Naive thymus-derived CD4-positive, alpha-beta T cell (primary cell): ENCODE data around the gene CCDC66. TPM values are rescaled to one million over a fixed set of nuclear protein-coding genes. Genes with fewer than 3 reads are reported as not detected.
"Not testable (repeated sequence)": the region's sequence is repeated elsewhere in the genome, so short reads cannot be mapped to it uniquely, and the experiment has no call there.

ENCODE experiments used
- ATAC-seq: fragments of 150-1000 bp; cut with Tn5 transposase; 2 replicates; pipeline ENCODE4 v1.10.0; 2021; ENCODE audit warnings: mild to moderate bottlenecking, moderate library complexity
- CTCF ChIA-PET: fragments of 350-600 bp; sonication (Branson Sonifier 250); formaldehyde crosslinking; loops from one replicate; lab custom pipeline; 2021; ENCODE audit warnings: antibody characterized with exemption; lab: Charles Lee
- POLR2A ChIA-PET: fragments of 350-600 bp; sonication (Branson Sonifier 250); formaldehyde crosslinking; loops from one replicate; lab custom pipeline; 2021; ENCODE audit warnings: antibody characterized with exemption, inconsistent platforms; lab: Charles Lee
- DNase-seq, 9 donors: peaks; one replicate each; pipeline versions ENCODE4 v3.0.0 to v3.0.0-alpha.2; 2020 to 2022; ENCODE audit warnings: mixed read lengths in 1 of 9
- H3K27ac ChIP-seq: one replicate; pipeline ENCODE4 v1.7.0; 2013; ENCODE audit warnings: mild to moderate bottlenecking, low read depth, low read length, moderate library complexity
- H3K27me3 ChIP-seq, 2 donors: one replicate each; pipeline ENCODE4 v1.7.0; 2013; ENCODE audit warnings: low read length in 2 of 2, mild to moderate bottlenecking in 2 of 2, moderate library complexity in 2 of 2; ENCODE audit not compliant: control insufficient read depth in 2 of 2, insufficient read depth in 2 of 2
- H3K36me3 ChIP-seq, 3 experiments: 1 replicate in 2 of 3; 2 replicates in 1 of 3; pipeline ENCODE4 v1.7.0; 2013; ENCODE audit warnings: low read length in 3 of 3, mild to moderate bottlenecking in 3 of 3, moderate library complexity in 1 of 3; ENCODE audit not compliant: insufficient read depth in 3 of 3, control insufficient read depth in 2 of 3
- H3K4me1 ChIP-seq, 2 donors: one replicate each; pipeline ENCODE4 v1.7.0; 2013; ENCODE audit warnings: low read length in 2 of 2, mild to moderate bottlenecking in 2 of 2, moderate library complexity in 1 of 2; ENCODE audit not compliant: control insufficient read depth in 2 of 2, insufficient read depth in 2 of 2
- H3K4me3 ChIP-seq: 2 replicates; pipeline ENCODE4 v1.7.0; 2013; ENCODE audit warnings: mild to moderate bottlenecking, low read length
- H3K9me3 ChIP-seq, 3 experiments: 1 replicate in 2 of 3; 2 replicates in 1 of 3; pipeline ENCODE4 v1.7.0; 2013; ENCODE audit warnings: low read length in 3 of 3; ENCODE audit not compliant: control insufficient read depth in 2 of 3
- H3K27ac Mint-ChIP-seq, 9 donors: one replicate each; pipeline ENCODE4 v1.8.0; 2020 to 2022; ENCODE audit warnings: mixed read lengths in 9 of 9, mild to moderate bottlenecking in 8 of 9, moderate library complexity in 5 of 9, inconsistent platforms in 2 of 9
- H3K27me3 Mint-ChIP-seq, 5 donors: one replicate each; pipeline ENCODE4 v1.8.0; 2021 to 2022; ENCODE audit warnings: mixed read lengths in 5 of 5, mild to moderate bottlenecking in 1 of 5
- H3K36me3 Mint-ChIP-seq, 5 donors: one replicate each; pipeline ENCODE4 v1.8.0; 2020 to 2022; ENCODE audit warnings: mixed read lengths in 5 of 5, mild to moderate bottlenecking in 3 of 5, inconsistent platforms in 1 of 5
- H3K4me1 Mint-ChIP-seq, 7 donors: one replicate each; pipeline ENCODE4 v1.8.0; 2020 to 2022; ENCODE audit warnings: mixed read lengths in 7 of 7, mild to moderate bottlenecking in 3 of 7, inconsistent platforms in 1 of 7
- H3K4me3 Mint-ChIP-seq, 10 donors: one replicate each; pipeline ENCODE4 v1.8.0; 2020 to 2022; ENCODE audit warnings: mild to moderate bottlenecking in 10 of 10, mixed read lengths in 10 of 10, moderate library complexity in 6 of 10, inconsistent platforms in 2 of 10
- H3K9me3 Mint-ChIP-seq, 11 donors: one replicate each; pipeline ENCODE4 v1.8.0; 2020 to 2022; ENCODE audit warnings: mixed read lengths in 11 of 11, mild to moderate bottlenecking in 4 of 11, inconsistent platforms in 1 of 11, moderate library complexity in 1 of 11
- intact Hi-C, 2 donors: fragments of 100-400 bp; cut with micrococcal nuclease; formaldehyde crosslinking; loops; one replicate each; pipeline ENCODE4 v1.15.1; 2023
- polyA plus RNA-seq, 2 donors: library from polyadenylated mRNA; unstranded; fragments of 300-500 nt; fragmentation: Illumina TruSeq; gene quantifications; one replicate each; pipeline ENCODE4 v1.2.3, GENCODE V29; 2021
- total RNA-seq, 6 experiments: library from RNA in 5 of 6; stranded (reverse) in 5 of 6; gene quantifications; 1 replicate in 5 of 6; 2 replicates in 1 of 6; pipeline ENCODE4 v1.2.3 and lab custom pipeline; 2021 to 2026

Gene CCDC66
- total and polyA plus RNA-seq, 7 experiments from 2014 or later: 20.9 to 115 (median 66.6) TPM

DNA sequence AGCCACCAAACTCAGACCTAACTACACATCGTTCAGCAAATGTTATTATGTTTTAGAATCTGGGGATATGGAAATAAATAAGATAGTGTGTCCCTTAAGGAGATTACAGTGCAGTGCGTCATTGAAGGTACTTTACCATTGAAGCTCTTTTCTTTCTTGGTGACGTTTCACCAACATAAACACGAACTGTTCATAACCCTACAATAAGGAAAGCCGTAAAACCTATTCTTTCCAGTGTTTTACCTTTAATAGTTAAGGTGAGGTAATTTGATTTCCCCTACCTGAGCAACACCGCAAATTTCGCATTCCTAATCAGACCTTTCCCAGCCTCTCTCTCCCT, 826 bp downstream of the CCDC66 start:
- peak overlapping the region; percentile 99 for H3K27ac ChIP-seq
- Mint-ChIP-seq H3K27ac (peak overlapping the region; percentile 93 to 100 (median 98)), H3K4me3 (peak overlapping the region; percentile 91 to 100 (median 98)), H3K4me1 (peaks cover 12 to 52% (median 39%) of the 10 kb centered on the region in 7 donors), H3K27me3 (peaks cover 0 to 20% (median 0%) of the 10 kb centered on the region in 5 donors), H3K36me3 (peaks cover 10 to 18% (median 12%) of the 10 kb centered on the region in 5 donors), H3K9me3 (peaks cover 0 to 5% (median 0%) of the 10 kb centered on the region in 11 donors)
- peak overlapping the region; percentile 96 for H3K4me3 ChIP-seq
- ATAC-seq (peak; percentile 24), DNase-seq (no peak)
- no peaks in the 10 kb centered on the region for H3K9me3 ChIP-seq
- ChIA-PET CTCF (interaction anchor here (1.5 to 2.6 kb wide), 2 partner anchors 66 to 242 kb away, joined by 3 to 8 read pairs; no protein-coding TSS in a partner anchor), POLR2A (interaction anchor here (1.0 to 3.3 kb wide), 6 partner anchors 33 to 242 kb away, joined by 3 to 63 read pairs (median 8); partner anchors contain the start of gene TASOR)
- peaks cover 0 to 23% (median 4%) of the 10 kb centered on the region in 3 experiments for H3K36me3 ChIP-seq
- peaks cover 9 to 17% of the 10 kb centered on the region in 2 donors for H3K4me1 ChIP-seq
- intact Hi-C loops: loop anchor here (1.0 to 10.0 kb wide), 19 partner anchors 35 to 1874 kb away; partner anchors contain the start of genes APPL1 (in 2 of the 2), PDE12 (in 2 of the 2), ARF4 (in 1 of the 2) and ARHGEF3 (in 1 of the 2)
- H3K27me3 ChIP-seq: no peaks in the 10 kb centered on the region

GRCh38 chr3:56573501-56573900, 16.5 kb downstream of the CCDC66 start:
- intact Hi-C loops: loop anchor here in 1 of 2 donors (2.0 kb wide), 1 partner anchor 17 kb away; no protein-coding TSS in a partner anchor
- POLR2A ChIA-PET: interaction anchor here (1.3 kb wide), 1 partner anchor 20 kb away, joined by 4 read pairs; no protein-coding TSS in a partner anchor
- H3K27ac Mint-ChIP-seq: no peak overlapping the region
- Histone ChIP-seq H3K27ac (no peak overlapping the region), H3K36me3 (peaks cover 0 to 44% (median 15%) of the 10 kb centered on the region in 3 experiments), H3K4me1 (no peaks in the 10 kb centered on the region), H3K9me3 (no peaks in the 10 kb centered on the region), H3K4me3 (no peak overlapping the region), H3K27me3 (no peaks in the 10 kb centered on the region)
- no peak for ATAC-seq
- H3K4me3 Mint-ChIP-seq: no peak overlapping the region
- H3K36me3 Mint-ChIP-seq: peaks cover 12 to 63% (median 62%) of the 10 kb centered on the region in 5 donors
- peaks cover 0 to 17% (median 2%) of the 10 kb centered on the region in 11 donors for H3K9me3 Mint-ChIP-seq
- peaks cover 14 to 41% (median 29%) of the 10 kb centered on the region in 7 donors for H3K4me1 Mint-ChIP-seq
- DNase-seq: no peak
- H3K27me3 Mint-ChIP-seq: no peaks in the 10 kb centered on the region
- CTCF ChIA-PET: no interaction called here

GRCh38 chr3:56581941-56582340, 25.0 kb downstream of the CCDC66 start:
- H3K36me3 ChIP-seq, H3K4me1 ChIP-seq, H3K4me3 Mint-ChIP-seq, H3K27me3 ChIP-seq, ATAC-seq, DNase-seq, H3K4me3 ChIP-seq, POLR2A ChIA-PET, CTCF ChIA-PET, H3K27ac Mint-ChIP-seq, intact Hi-C loops, H3K27me3 Mint-ChIP-seq, H3K9me3 ChIP-seq, H3K27ac ChIP-seq: not testable (repeated sequence)
- Mint-ChIP-seq H3K36me3 (peaks cover 27 to 66% (median 53%) of the 10 kb centered on the region in 5 donors), H3K9me3 (peaks cover 0 to 34% (median 9%) of the 10 kb centered on the region in 11 donors), H3K4me1 (peaks cover 8 to 35% (median 27%) of the 10 kb centered on the region in 7 donors)

DNA sequence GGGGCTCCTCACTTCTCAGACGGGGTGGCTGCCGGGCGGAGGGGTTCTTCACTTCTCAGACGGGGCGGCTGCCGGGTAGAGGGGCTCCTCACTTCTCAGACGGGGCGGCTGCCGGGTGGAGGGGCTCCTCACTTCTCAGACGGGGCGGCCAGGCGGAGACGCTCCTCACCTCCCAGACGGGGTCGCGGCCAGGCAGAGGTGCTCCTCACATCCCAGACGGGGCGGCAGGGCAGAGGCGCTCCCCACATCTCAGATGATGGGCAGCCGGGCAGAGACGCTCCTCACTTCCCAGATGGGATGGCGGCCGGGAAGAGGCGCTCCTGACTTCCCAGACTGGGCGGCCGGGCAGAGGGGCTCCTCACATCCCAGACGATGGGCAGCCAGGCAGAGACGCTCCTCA, 27.3 kb downstream of the CCDC66 start:
- POLR2A ChIA-PET, DNase-seq, H3K36me3 ChIP-seq, H3K9me3 ChIP-seq, CTCF ChIA-PET, H3K4me3 Mint-ChIP-seq, H3K27me3 Mint-ChIP-seq, H3K4me1 ChIP-seq, ATAC-seq, H3K27ac Mint-ChIP-seq, intact Hi-C loops, H3K27me3 ChIP-seq, H3K4me3 ChIP-seq, H3K27ac ChIP-seq: not testable (repeated sequence)
- H3K4me1 Mint-ChIP-seq: peaks cover 3 to 12% (median 6%) of the 10 kb centered on the region in 7 donors
- H3K9me3 Mint-ChIP-seq: peaks cover 0 to 20% (median 7%) of the 10 kb centered on the region in 11 donors
- peaks cover 12 to 50% (median 34%) of the 10 kb centered on the region in 5 donors for H3K36me3 Mint-ChIP-seq

- POLR2A ChIA-PET: interaction anchor here (0.8 to 3.6 kb wide), 4 partner anchors 19 to 92 kb away, joined by 3 to 21 read pairs (median 4); partner anchors contain the start of gene TASOR
- H3K27ac Mint-ChIP-seq: peak overlapping the region in 8 of 9 donors; percentile 43 to 93 (median 92)
- H3K27me3 ChIP-seq: no peaks in the 10 kb centered on the region
- DNase-seq (no peak), ATAC-seq (no peak)
- CTCF ChIA-PET: no interaction called here
- no peaks in the 10 kb centered on the region for H3K9me3 ChIP-seq
- H3K27ac ChIP-seq: no peak overlapping the region
- peaks cover 0 to 1% (median 0%) of the 10 kb centered on the region in 11 donors for H3K9me3 Mint-ChIP-seq
- peaks cover 16 to 60% (median 52%) of the 10 kb centered on the region in 7 donors for H3K4me1 Mint-ChIP-seq
- no peaks in the 10 kb centered on the region for H3K27me3 Mint-ChIP-seq
- peaks cover 5 to 25% (median 22%) of the 10 kb centered on the region in 5 donors for H3K36me3 Mint-ChIP-seq
- no peak overlapping the region for H3K4me3 ChIP-seq
- peak overlapping the region in 3 of 10 donors; percentile 5 to 53 (median 51) for H3K4me3 Mint-ChIP-seq
- peaks cover 23 to 40% of the 10 kb centered on the region in 2 donors for H3K4me1 ChIP-seq
- intact Hi-C loops: loop anchor here in 1 of 2 donors (2.0 to 10.0 kb wide), 3 partner anchors 18 to 334 kb away; no protein-coding TSS in a partner anchor
- H3K36me3 ChIP-seq: peaks cover 0 to 4% (median 0%) of the 10 kb centered on the region in 3 experiments
These were observed 33.8 kb downstream of the CCDC66 start for GRCh38 chr3:56590814-56591213.

DNA sequence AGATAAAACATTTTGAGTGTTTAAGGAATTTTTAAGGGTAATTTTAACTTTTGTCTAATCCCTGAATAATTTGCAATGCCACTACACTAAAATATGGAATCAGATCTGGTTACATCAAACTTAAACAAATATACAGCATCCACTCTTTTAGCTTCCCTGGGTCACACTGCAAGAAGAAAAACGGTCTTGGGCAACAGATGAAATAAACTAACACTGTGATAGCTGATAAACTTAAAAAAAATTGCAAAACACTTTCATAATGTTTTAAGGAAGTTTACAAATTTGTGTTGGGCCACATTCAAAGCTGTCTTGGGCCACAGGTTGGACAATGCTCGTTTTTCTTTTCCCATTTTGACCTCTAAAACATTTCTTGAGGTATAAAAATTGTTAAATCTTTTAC, 34.3 kb downstream of the CCDC66 start:
- Mint-ChIP-seq H3K27me3 (no peaks in the 10 kb centered on the region), H3K36me3 (peaks cover 9 to 30% (median 26%) of the 10 kb centered on the region in 5 donors), H3K27ac (peak overlapping the region in 8 of 9 donors; percentile 43 to 93 (median 92)), H3K9me3 (peaks cover 0 to 2% (median 0%) of the 10 kb centered on the region in 11 donors), H3K4me1 (peaks cover 18 to 64% (median 57%) of the 10 kb centered on the region in 7 donors), H3K4me3 (peak overlapping the region in 5 of 10 donors; percentile 5 to 61 (median 51))
- ChIA-PET CTCF (no interaction called here), POLR2A (interaction anchor here (0.8 to 3.6 kb wide), 5 partner anchors 19 to 92 kb away, joined by 3 to 21 read pairs (median 4); partner anchors contain the start of gene TASOR)
- Histone ChIP-seq H3K4me3 (no peak overlapping the region), H3K36me3 (peaks cover 0 to 7% (median 0%) of the 10 kb centered on the region in 3 experiments), H3K27me3 (no peaks in the 10 kb centered on the region), H3K9me3 (no peaks in the 10 kb centered on the region), H3K4me1 (peaks cover 23 to 44% of the 10 kb centered on the region in 2 donors), H3K27ac (no peak overlapping the region)
- no peak for DNase-seq
- no peak for ATAC-seq
- intact Hi-C loops: loop anchor here in 1 of 2 donors (2.0 to 10.0 kb wide), 3 partner anchors 18 to 334 kb away; no protein-coding TSS in a partner anchor
